Progenitor cell of endocrine pancreas (in vitro differentiated cells): ENCODE data around the gene ROR2. TPM values are rescaled to one million over a fixed set of nuclear protein-coding genes. Genes with fewer than 3 reads are reported as not detected.
A peak's percentile ranks its signal among the peaks of the same experiment; 100 is the strongest.

Experiments
- DNase-seq: peaks from one replicate; pipeline ENCODE4 v3.0.0; 2021; ENCODE audit warnings: low spot score; ENCODE audit not compliant: unreplicated experiment
- H3K27ac Mint-ChIP-seq: 2 replicates; pipeline ENCODE4 v1.8.0; 2021; ENCODE audit warnings: mild to moderate bottlenecking, moderate library complexity, mixed read lengths
- H3K27me3 Mint-ChIP-seq: 2 replicates; pipeline ENCODE4 v1.8.0; 2021; ENCODE audit warnings: mixed read lengths
- H3K36me3 Mint-ChIP-seq: 2 replicates; pipeline ENCODE4 v1.8.0; 2022; ENCODE audit warnings: mixed read lengths; ENCODE audit not compliant: insufficient read depth
- H3K4me1 Mint-ChIP-seq: 2 replicates; pipeline ENCODE4 v1.8.0; 2021; ENCODE audit warnings: low read depth, mixed read lengths
- H3K4me3 Mint-ChIP-seq: 2 replicates; pipeline ENCODE4 v1.8.0; 2021; ENCODE audit warnings: low read depth, mild to moderate bottlenecking, moderate library complexity, mixed read lengths
- H3K9me3 Mint-ChIP-seq: 2 replicates; pipeline ENCODE4 v1.8.0; 2021; ENCODE audit warnings: low read depth, mixed read lengths
- CTCF ChIP-seq: fragments of 200-600 bp; sonication (generic); IDR thresholded peaks from one replicate; pipeline ENCODE4 v1.5.0; 2021; ENCODE audit warnings: antibody characterized with exemption, mild to moderate bottlenecking; ENCODE audit not compliant: unreplicated experiment
- total RNA-seq: library from RNA; stranded (reverse); gene quantifications from 2 replicates; pipeline ENCODE4 v1.2.1, GENCODE V29; 2021

ROR2 gene
- total RNA-seq, 1 donor from 2014 or later: 23.6 TPM

GRCh38 chr9:91676046-91676445 is 274.0 kb downstream of the ROR2 start:
- H3K4me1 Mint-ChIP-seq: peaks cover 6% of the 10 kb centered on the region
- peak; percentile 44 for TF ChIP-seq CTCF
- no peak overlapping the region for H3K27ac Mint-ChIP-seq
- no peak for DNase-seq
- H3K9me3 Mint-ChIP-seq: peaks cover 16% of the 10 kb centered on the region
- no peaks in the 10 kb centered on the region for H3K36me3 Mint-ChIP-seq
- H3K27me3 Mint-ChIP-seq: peaks cover 10% of the 10 kb centered on the region
- no peak overlapping the region for H3K4me3 Mint-ChIP-seq

GRCh38 chr9:91664663-91665062 is 285.4 kb downstream of the ROR2 start:
- Mint-ChIP-seq H3K36me3 (no peaks in the 10 kb centered on the region), H3K4me3 (no peak overlapping the region), H3K27ac (no peak overlapping the region), H3K4me1 (no peaks in the 10 kb centered on the region), H3K9me3 (no peaks in the 10 kb centered on the region), H3K27me3 (peaks cover 21% of the 10 kb centered on the region)
- TF ChIP-seq CTCF: no peak
- DNase-seq: no peak

- Mint-ChIP-seq H3K27ac (peak overlapping the region; percentile 56), H3K9me3 (no peaks in the 10 kb centered on the region), H3K36me3 (no peaks in the 10 kb centered on the region), H3K4me1 (no peaks in the 10 kb centered on the region), H3K4me3 (no peak overlapping the region), H3K27me3 (peaks cover 21% of the 10 kb centered on the region)
- TF ChIP-seq CTCF: no peak
- no peak for DNase-seq
These were observed 286.2 kb downstream of the ROR2 start for GRCh38 chr9:91663858-91664257.

GRCh38 chr9:91661451-91661850 is 288.6 kb downstream of the ROR2 start:
- Mint-ChIP-seq H3K27me3 (peaks cover 33% of the 10 kb centered on the region), H3K36me3 (no peaks in the 10 kb centered on the region), H3K4me3 (no peak overlapping the region), H3K27ac (no peak overlapping the region), H3K9me3 (no peaks in the 10 kb centered on the region), H3K4me1 (peaks cover under 1% of the 10 kb centered on the region)
- DNase-seq: no peak
- no peak for TF ChIP-seq CTCF

- H3K27ac Mint-ChIP-seq: no peak overlapping the region
- H3K27me3 Mint-ChIP-seq: peaks cover 42% of the 10 kb centered on the region
- H3K9me3 Mint-ChIP-seq: no peaks in the 10 kb centered on the region
- H3K36me3 Mint-ChIP-seq: no peaks in the 10 kb centered on the region
- H3K4me1 Mint-ChIP-seq: peaks cover 7% of the 10 kb centered on the region
- no peak for DNase-seq
- H3K4me3 Mint-ChIP-seq: no peak overlapping the region
- no peak for TF ChIP-seq CTCF
These were observed 289.5 kb downstream of the ROR2 start for GRCh38 chr9:91660521-91660920.
